HEK293T (cell line): Measurements from ENCODE around the gene CD69.

Source experiments
- CTCF ChIA-PET: fragments of 350-600 bp; formaldehyde crosslinking; extraction: SDS; loops from one replicate; lab custom pipeline; 2021; ENCODE audit warnings: antibody characterized with exemption, inconsistent platforms; lab: Yijun Ruan, JAX
- POLR2A ChIA-PET: fragments of 350-600 bp; formaldehyde crosslinking; extraction: SDS; loops from one replicate; lab custom pipeline; 2020; ENCODE audit warnings: antibody characterized with exemption, inconsistent platforms; lab: Yijun Ruan, JAX
- DNase-seq: peaks from one replicate; pipeline ENCODE4 v3.0.0; 2012; ENCODE audit warnings: mixed read lengths; ENCODE audit errors: extremely low spot score
- ARNT ChIP-seq: fragments of 450-650 bp; IDR thresholded peaks from 2 replicates; pipeline ENCODE4 v1.6.1; 2017; ENCODE audit warnings: mild to moderate bottlenecking
- BHLHE40 ChIP-seq: fragments of 450-650 bp; IDR thresholded peaks from 2 replicates; pipeline ENCODE4 v1.6.1; 2016; ENCODE audit warnings: mild to moderate bottlenecking, moderate library complexity, borderline replicate concordance
- CTBP1 ChIP-seq: fragments of 450-650 bp; IDR thresholded peaks from 2 replicates; pipeline ENCODE4 v1.6.1; 2016; ENCODE audit warnings: borderline replicate concordance
- ELF4 ChIP-seq: fragments of 450-650 bp; IDR thresholded peaks from 2 replicates; pipeline ENCODE4 v1.6.1; 2017; ENCODE audit warnings: antibody characterized with exemption
- FOXA1 ChIP-seq: fragments of 450-650 bp; IDR thresholded peaks from 2 replicates; pipeline ENCODE4 v1.6.1; 2016; ENCODE audit warnings: mild to moderate bottlenecking
- FOXK2 ChIP-seq: fragments of 450-650 bp; IDR thresholded peaks from 2 replicates; pipeline ENCODE4 v1.6.1; 2016; ENCODE audit warnings: mild to moderate bottlenecking
- FOXM1 ChIP-seq: fragments of 450-650 bp; IDR thresholded peaks from 2 replicates; pipeline ENCODE4 v1.6.1; 2017; ENCODE audit warnings: mild to moderate bottlenecking, borderline replicate concordance
- HDGF ChIP-seq: fragments of 450-650 bp; IDR thresholded peaks from 2 replicates; pipeline ENCODE4 v1.6.1; 2017; ENCODE audit warnings: antibody characterized with exemption, borderline replicate concordance
- L3MBTL2 ChIP-seq: fragments of 450-650 bp; conservative IDR thresholded peaks from 2 replicates; pipeline ENCODE4 v1.6.1; 2016; ENCODE audit warnings: mild to moderate bottlenecking
- LEF1 ChIP-seq: fragments of 450-650 bp; IDR thresholded peaks from 2 replicates; pipeline ENCODE4 v1.6.1; 2017; ENCODE audit warnings: mild to moderate bottlenecking, borderline replicate concordance
- NFRKB ChIP-seq: fragments of 450-650 bp; IDR thresholded peaks from 2 replicates; pipeline ENCODE4 v1.6.1; 2016; ENCODE audit warnings: mild to moderate bottlenecking, moderate library complexity
- PKNOX1 ChIP-seq: fragments of 450-650 bp; IDR thresholded peaks from 2 replicates; pipeline ENCODE4 v1.6.1; 2016
- SP1 ChIP-seq: fragments of 450-650 bp; IDR thresholded peaks from 2 replicates; pipeline ENCODE4 v1.6.1; 2017
- SUZ12 ChIP-seq: fragments of 450-650 bp; IDR thresholded peaks from 2 replicates; pipeline ENCODE4 v1.6.1; 2016; ENCODE audit warnings: mild to moderate bottlenecking
- TARDBP ChIP-seq: fragments of 450-650 bp; IDR thresholded peaks from 2 replicates; pipeline ENCODE4 v1.6.1; 2016
- ZNF384 ChIP-seq: fragments of 450-650 bp; IDR thresholded peaks from 2 replicates; pipeline ENCODE4 v1.6.1; 2016

Gene CD69

GRCh38 chr12:9731393-9731792, 29.3 kb downstream of the CD69 start:
- TF ChIP-seq PKNOX1: no peak
- ChIA-PET POLR2A (no interaction called here), CTCF (interaction anchor here (1.0 kb wide), 1 partner anchor 12 kb away, joined by 3 read pairs; no protein-coding TSS in a partner anchor)
- no peak for DNase-seq

GRCh38 chr12:9730591-9730990, 30.1 kb downstream of the CD69 start:
- POLR2A ChIA-PET: no interaction called here
- DNase-seq: no peak
- CTCF ChIA-PET: interaction anchor here (1.0 to 1.4 kb wide), 2 partner anchors 12 to 20 kb away, joined by 4 to 5 read pairs; no protein-coding TSS in a partner anchor
- TF ChIP-seq SP1: no peak
- no peak for TF ChIP-seq FOXK2
- no peak for TF ChIP-seq ZNF384
- TF ChIP-seq LEF1: no peak
- no peak for TF ChIP-seq L3MBTL2
- no peak for TF ChIP-seq CTBP1
- TF ChIP-seq ARNT: no peak
- TF ChIP-seq TARDBP: no peak
- no peak for TF ChIP-seq BHLHE40
- TF ChIP-seq NFRKB: no peak
- TF ChIP-seq FOXA1: no peak
- TF ChIP-seq PKNOX1: no peak
- no peak for TF ChIP-seq ELF4
- no peak for TF ChIP-seq FOXM1
- TF ChIP-seq SUZ12: no peak

GRCh38 chr12:9730011-9730410, 30.7 kb downstream of the CD69 start:
- no peak for DNase-seq
- POLR2A ChIA-PET: no interaction called here
- no peak for TF ChIP-seq SP1
- TF ChIP-seq ZNF384: no peak
- no peak for TF ChIP-seq CTBP1
- no peak for TF ChIP-seq TARDBP
- TF ChIP-seq L3MBTL2: no peak
- TF ChIP-seq PKNOX1: no peak
- TF ChIP-seq LEF1: no peak
- no peak for TF ChIP-seq FOXA1
- TF ChIP-seq FOXM1: no peak
- TF ChIP-seq FOXK2: no peak
- no peak for TF ChIP-seq NFRKB
- TF ChIP-seq ELF4: no peak
- CTCF ChIA-PET: interaction anchor here (0.7 to 1.4 kb wide), 5 partner anchors 13 to 43 kb away, joined by 3 to 12 read pairs (median 5); no protein-coding TSS in a partner anchor

GRCh38 chr12:9729082-9729481, 31.6 kb downstream of the CD69 start:
- TF ChIP-seq ZNF384 (no peak), ARNT (no peak), FOXM1 (no peak), L3MBTL2 (no peak), CTBP1 (no peak), NFRKB (no peak), SP1 (no peak)
- POLR2A ChIA-PET: no interaction called here
- CTCF ChIA-PET: interaction anchor here (0.7 to 1.4 kb wide), 4 partner anchors 15 to 42 kb away, joined by 3 to 12 read pairs (median 6); no protein-coding TSS in a partner anchor
- DNase-seq: no peak

GRCh38 chr12:9727813-9728212, 32.9 kb downstream of the CD69 start:
- POLR2A ChIA-PET: no interaction called here
- DNase-seq: no peak
- CTCF ChIA-PET: no interaction called here
- TF ChIP-seq TARDBP: no peak

- CTCF ChIA-PET: interaction anchor here (0.6 to 0.8 kb wide), 2 partner anchors 17 to 19 kb away, joined by 3 to 6 read pairs; no protein-coding TSS in a partner anchor
- POLR2A ChIA-PET: no interaction called here
- no peak for DNase-seq
- TF ChIP-seq LEF1 (no peak), CTBP1 (no peak), ELF4 (no peak)
Measured at GRCh38 chr12:9725213-9725870, 35.4 kb downstream of the CD69 start.

GRCh38 chr12:9724023-9724422, 36.7 kb downstream of the CD69 start:
- no peak for DNase-seq
- CTCF ChIA-PET: interaction anchor here (0.6 to 1.2 kb wide), 2 partner anchors 89 to 467 kb away, joined by 4 to 5 read pairs; no protein-coding TSS in a partner anchor
- POLR2A ChIA-PET: no interaction called here
- TF ChIP-seq ELF4 (no peak), FOXM1 (no peak), LEF1 (no peak), L3MBTL2 (no peak), SUZ12 (no peak), TARDBP (no peak), FOXK2 (no peak), NFRKB (no peak), FOXA1 (no peak), ZNF384 (no peak), BHLHE40 (no peak), SP1 (no peak), PKNOX1 (no peak), ARNT (no peak), HDGF (no peak), CTBP1 (no peak)
